Mucosa of descending colon (tissue), 3 donors: ENCODE results near the gene RPP40. TPM values are rescaled to one million over a fixed set of nuclear protein-coding genes. Genes with fewer than 3 reads are reported as not detected.

ENCODE experiments used
- ATAC-seq: fragments of 200-7000 bp; cut with Tn5 transposase; one replicate; pipeline ENCODE4 v1.9.1; 2020; ENCODE audit warnings: mild to moderate bottlenecking, moderate library complexity
- DNase-seq, 3 donors: peaks; one replicate each; pipeline ENCODE4 v3.0.0-alpha.2; 2020
- H3K36me3 ChIP-seq: fragments of 200-600 bp; one replicate; pipeline ENCODE4 v1.8.0; 2021; ENCODE audit warnings: low read depth, mild to moderate bottlenecking
- H3K4me1 ChIP-seq: fragments of 200-600 bp; one replicate; pipeline ENCODE4 v1.8.0; 2021; ENCODE audit warnings: low read depth, mild to moderate bottlenecking
- H3K4me3 ChIP-seq: fragments of 200-600 bp; one replicate; pipeline ENCODE4 v1.8.0; 2021; ENCODE audit warnings: mild to moderate bottlenecking
- H3K9me3 ChIP-seq: fragments of 200-600 bp; one replicate; pipeline ENCODE4 v1.8.0; 2021; ENCODE audit warnings: mild to moderate bottlenecking
- CTCF ChIP-seq: fragments of 200-600 bp; IDR thresholded peaks from one replicate; pipeline ENCODE4 v1.8.0; 2022; ENCODE audit warnings: antibody characterized with exemption, mild to moderate bottlenecking
- intact Hi-C, 2 donors: fragments of 100-400 bp; cut with DNase I in 1 of 2; cut with micrococcal nuclease in 1 of 2; formaldehyde crosslinking; loops; one replicate each; pipeline versions ENCODE4 v1.11.0 to v1.11.1; 2022; cut with DNase I, micrococcal nuclease
- total RNA-seq, 3 donors: library from RNA; stranded (reverse); fragmentation: NEBNext Ultra II Directional in 2 of 3; extraction: Animal tissue kit (Norgen Biotek cat#: 25700) in 2 of 3; gene quantifications; one replicate each; pipeline versions ENCODE4 v1.2.1 to v1.2.4, GENCODE V29; 2021 to 2023
- donor health status: DM: no; HTN: no; CAD: no; lungs with moderate emphysema.
- donor health status: DM: no; HTN: no; CAD: no.
- donor health status: DM: no; HTN: yes; CAD: no.

The RPP40 gene
- total RNA-seq, 3 donors from 2014 or later = 3.4 to 5.6 (median 4.1) TPM

- Histone ChIP-seq H3K4me1 (no peaks in the 10 kb centered on the region), H3K36me3 (no peaks in the 10 kb centered on the region), H3K9me3 (peaks cover 6% of the 10 kb centered on the region), H3K4me3 (no peak overlapping the region)
- TF ChIP-seq CTCF = no peak
- ATAC-seq = no peak
- intact Hi-C loops = no loop called here
- DNase-seq = no peak
Measured at GRCh38 chr6:4973982-4974745, 29.7 kb downstream of the RPP40 start.

GRCh38 chr6:4973415-4973814 lies 30.4 kb downstream of the RPP40 start:
- H3K4me1 ChIP-seq = no peaks in the 10 kb centered on the region
- TF ChIP-seq CTCF = no peak
- no peaks in the 10 kb centered on the region for H3K36me3 ChIP-seq
- no peak overlapping the region for H3K4me3 ChIP-seq
- no peak for ATAC-seq
- no peaks in the 10 kb centered on the region for H3K9me3 ChIP-seq
- no peak for DNase-seq
- intact Hi-C loops = no loop called here

- intact Hi-C loops = no loop called here
- H3K4me3 ChIP-seq = no peak overlapping the region
- no peak for DNase-seq
- H3K36me3 ChIP-seq = no peaks in the 10 kb centered on the region
- TF ChIP-seq CTCF = no peak
- ATAC-seq = no peak
- no peaks in the 10 kb centered on the region for H3K4me1 ChIP-seq
- H3K9me3 ChIP-seq = no peaks in the 10 kb centered on the region
Measured at GRCh38 chr6:4972438-4972837, 31.4 kb downstream of the RPP40 start.

- Histone ChIP-seq H3K4me1 (no peaks in the 10 kb centered on the region), H3K9me3 (no peaks in the 10 kb centered on the region), H3K36me3 (no peaks in the 10 kb centered on the region), H3K4me3 (no peak overlapping the region)
- TF ChIP-seq CTCF = no peak
- intact Hi-C loops = no loop called here
- DNase-seq (no peak), ATAC-seq (no peak)
Measured at GRCh38 chr6:4971851-4972250, 32.0 kb downstream of the RPP40 start.

- no peaks in the 10 kb centered on the region for H3K36me3 ChIP-seq
- no peaks in the 10 kb centered on the region for H3K9me3 ChIP-seq
- no peak for ATAC-seq
- no peak for DNase-seq
- no peaks in the 10 kb centered on the region for H3K4me1 ChIP-seq
- no peak for TF ChIP-seq CTCF
- intact Hi-C loops = no loop called here
- H3K4me3 ChIP-seq = no peak overlapping the region
Measured at GRCh38 chr6:4970739-4971395, 33.0 kb downstream of the RPP40 start.
